IPS-18a (cell line): Measurements from ENCODE around the gene ATN1.

Experiments
- H3K27ac ChIP-seq: one replicate; pipeline ENCODE4 v1.5.1; 2013; ENCODE audit warnings: low read length
- H3K27me3 ChIP-seq: one replicate; pipeline ENCODE4 v1.6.1; 2013; ENCODE audit warnings: mild to moderate bottlenecking, low read length; ENCODE audit not compliant: control insufficient read depth, insufficient read depth
- H3K36me3 ChIP-seq: one replicate; pipeline ENCODE4 v1.6.1; 2013; ENCODE audit warnings: low read depth, low read length; ENCODE audit not compliant: control insufficient read depth
- H3K4me1 ChIP-seq: one replicate; pipeline ENCODE4 v1.6.1; 2013; ENCODE audit warnings: low read depth, low read length; ENCODE audit not compliant: control insufficient read depth
- H3K4me3 ChIP-seq: one replicate; pipeline ENCODE4 v1.5.1; 2013; ENCODE audit warnings: low read length
- H3K9ac ChIP-seq: one replicate; pipeline ENCODE4 v1.6.1; 2013; ENCODE audit warnings: mild to moderate bottlenecking, low read length, moderate library complexity
- H3K9me3 ChIP-seq: one replicate; pipeline ENCODE4 v1.6.1; 2013; ENCODE audit warnings: low read depth, low read length; ENCODE audit not compliant: control insufficient read depth

Gene ATN1

DNA sequence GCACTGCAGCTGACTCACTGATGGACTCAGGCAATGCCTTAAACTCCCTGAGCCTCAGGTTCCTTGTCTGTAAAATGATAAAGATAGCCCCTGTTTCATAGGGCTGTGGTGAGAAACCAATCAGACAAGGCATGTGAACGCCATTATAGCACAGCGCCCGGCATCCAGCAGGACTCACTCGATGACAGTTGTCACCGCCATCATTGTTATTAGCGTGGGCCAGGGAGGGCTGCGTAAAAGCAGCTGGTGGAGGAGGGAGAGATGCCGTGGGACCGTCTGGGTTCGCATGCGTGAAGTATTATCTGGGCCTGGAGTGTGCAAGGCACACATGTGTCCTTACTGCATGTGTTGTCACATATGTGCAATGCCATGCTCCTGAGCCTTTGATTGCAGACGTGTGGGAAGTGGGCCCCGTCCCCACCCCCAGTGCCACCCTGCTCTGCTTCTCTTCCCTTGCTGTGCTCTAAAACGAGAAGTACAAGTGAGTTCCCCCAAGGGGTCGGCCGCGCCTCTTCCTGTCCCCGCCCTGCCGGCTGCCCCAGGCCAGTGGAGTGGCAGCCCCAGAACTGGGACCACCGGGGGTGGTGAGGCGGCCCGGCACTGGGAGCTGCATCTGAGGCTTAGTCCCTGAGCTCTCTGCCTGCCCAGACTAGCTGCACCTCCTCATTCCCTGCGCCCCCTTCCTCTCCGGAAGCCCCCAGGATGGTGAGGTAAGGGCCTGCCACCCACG, 23.2 kb downstream of the ATN1 start, which contains the start of gene PTPN6:
Gene PTPN6 (plus strand): TSS at position 546 of the 730 bp plus-strand sequence. CDS start 157 bp downstream, at position 703.
- Histone ChIP-seq H3K27ac (no peak within 1 kb of the TSS), H3K4me3 (no peak within 1 kb of the TSS), H3K36me3 (no peaks in the 10 kb centered on the region), H3K9me3 (no peaks in the 10 kb centered on the region), H3K9ac (peak within 1 kb of the TSS; percentile 12), H3K27me3 (no peaks in the 10 kb centered on the region), H3K4me1 (peaks cover 2% of the 10 kb centered on the region)

- Histone ChIP-seq H3K27ac (no peak overlapping the region), H3K9me3 (no peaks in the 10 kb centered on the region), H3K9ac (peak overlapping the region; percentile 12), H3K4me3 (no peak overlapping the region), H3K36me3 (no peaks in the 10 kb centered on the region), H3K27me3 (no peaks in the 10 kb centered on the region), H3K4me1 (no peaks in the 10 kb centered on the region)
These were observed 23.9 kb downstream of the ATN1 start for GRCh38 chr12:6951551-6952120.

- H3K27ac ChIP-seq: no peak overlapping the region
- H3K36me3 ChIP-seq: no peaks in the 10 kb centered on the region
- no peak overlapping the region for H3K4me3 ChIP-seq
- no peaks in the 10 kb centered on the region for H3K4me1 ChIP-seq
- peak overlapping the region; percentile 12 for H3K9ac ChIP-seq
- H3K27me3 ChIP-seq: no peaks in the 10 kb centered on the region
- no peaks in the 10 kb centered on the region for H3K9me3 ChIP-seq
These were observed 24.5 kb downstream of the ATN1 start for GRCh38 chr12:6952121-6952862.

DNA sequence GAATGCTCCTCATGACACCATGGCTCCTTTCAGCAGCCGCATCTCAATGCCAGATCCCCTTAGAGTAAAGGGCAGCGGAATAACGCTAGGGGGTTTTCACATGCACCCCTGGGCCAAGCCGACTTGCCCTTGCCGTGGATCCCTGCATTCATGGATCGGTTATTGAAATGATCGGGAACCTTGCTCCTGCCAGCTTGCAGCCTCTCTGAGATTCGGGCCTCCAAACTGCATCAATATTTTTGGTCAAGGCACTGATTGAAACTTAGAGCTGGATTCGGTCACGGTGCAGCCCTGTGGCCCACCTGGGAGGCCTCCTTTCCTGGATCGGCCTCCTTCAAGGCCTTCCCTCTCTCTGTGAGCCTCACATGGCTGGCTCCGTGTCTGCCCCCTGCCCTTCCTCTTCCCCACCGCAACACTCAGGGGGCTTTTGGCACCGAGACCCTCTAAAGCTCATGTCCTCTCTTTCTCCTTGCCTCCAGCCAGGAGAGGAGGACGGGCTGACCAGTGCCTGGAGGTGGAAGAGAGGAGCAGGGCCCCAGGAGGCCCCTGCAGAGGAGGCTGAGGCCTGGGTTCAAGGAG, 25.2 kb downstream of the ATN1 start:
- H3K4me3 ChIP-seq: no peak overlapping the region
- H3K9me3 ChIP-seq: no peaks in the 10 kb centered on the region
- no peak overlapping the region for H3K9ac ChIP-seq
- no peaks in the 10 kb centered on the region for H3K27me3 ChIP-seq
- no peak overlapping the region for H3K27ac ChIP-seq
- H3K36me3 ChIP-seq: no peaks in the 10 kb centered on the region
- no peaks in the 10 kb centered on the region for H3K4me1 ChIP-seq

DNA sequence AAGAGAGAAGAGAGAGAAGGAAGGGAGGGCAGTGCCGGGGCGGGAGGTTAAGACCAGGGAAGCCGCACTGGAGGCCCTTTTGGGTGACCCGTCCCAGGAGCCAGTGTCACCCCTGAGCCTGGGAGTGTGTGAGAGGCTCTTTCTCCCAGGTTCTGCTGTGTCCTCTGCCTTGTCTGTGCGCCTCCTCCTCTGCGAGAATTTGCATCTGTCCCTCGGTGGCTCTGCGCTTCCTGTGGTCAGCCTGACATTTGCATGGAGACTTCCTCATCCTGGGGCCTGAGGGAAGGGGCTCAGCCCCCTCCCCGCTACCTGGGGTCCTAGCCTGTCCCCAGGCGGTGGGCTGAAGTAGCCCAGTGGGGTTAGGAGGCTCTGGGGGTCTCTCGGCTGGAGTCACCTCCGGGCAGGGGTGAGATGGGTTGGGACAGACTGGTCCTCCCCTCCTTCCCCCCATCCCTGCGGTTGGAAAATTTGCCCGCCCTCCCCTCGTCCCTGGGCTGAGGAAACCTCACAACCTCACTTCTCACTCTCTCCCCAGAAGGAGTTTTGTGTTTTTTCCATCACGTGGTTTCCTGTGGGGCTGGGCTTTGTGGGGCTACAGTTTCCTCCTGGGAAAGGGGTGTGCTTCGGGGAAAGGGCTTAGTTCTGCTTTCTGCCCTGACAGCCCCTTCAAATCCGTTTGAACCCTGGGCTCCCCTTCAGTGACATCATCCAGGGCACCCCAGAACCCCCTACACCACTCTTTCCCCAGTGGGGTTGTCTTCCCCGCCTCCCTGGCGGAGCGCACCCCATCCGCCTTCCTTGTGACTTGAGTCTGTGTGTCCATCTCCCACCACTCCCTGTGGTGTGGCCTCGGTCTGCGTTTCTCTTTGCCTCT, 25.9 kb downstream of the ATN1 start:
- Histone ChIP-seq H3K9me3 (no peaks in the 10 kb centered on the region), H3K27ac (no peak overlapping the region), H3K4me3 (no peak overlapping the region), H3K4me1 (no peaks in the 10 kb centered on the region), H3K27me3 (no peaks in the 10 kb centered on the region), H3K36me3 (no peaks in the 10 kb centered on the region), H3K9ac (no peak overlapping the region)

- Histone ChIP-seq H3K9ac (no peak overlapping the region), H3K27ac (no peak overlapping the region), H3K9me3 (no peaks in the 10 kb centered on the region), H3K4me1 (no peaks in the 10 kb centered on the region), H3K4me3 (no peak overlapping the region), H3K36me3 (no peaks in the 10 kb centered on the region), H3K27me3 (no peaks in the 10 kb centered on the region)
These were observed 26.8 kb downstream of the ATN1 start for GRCh38 chr12:6954316-6955107.

DNA sequence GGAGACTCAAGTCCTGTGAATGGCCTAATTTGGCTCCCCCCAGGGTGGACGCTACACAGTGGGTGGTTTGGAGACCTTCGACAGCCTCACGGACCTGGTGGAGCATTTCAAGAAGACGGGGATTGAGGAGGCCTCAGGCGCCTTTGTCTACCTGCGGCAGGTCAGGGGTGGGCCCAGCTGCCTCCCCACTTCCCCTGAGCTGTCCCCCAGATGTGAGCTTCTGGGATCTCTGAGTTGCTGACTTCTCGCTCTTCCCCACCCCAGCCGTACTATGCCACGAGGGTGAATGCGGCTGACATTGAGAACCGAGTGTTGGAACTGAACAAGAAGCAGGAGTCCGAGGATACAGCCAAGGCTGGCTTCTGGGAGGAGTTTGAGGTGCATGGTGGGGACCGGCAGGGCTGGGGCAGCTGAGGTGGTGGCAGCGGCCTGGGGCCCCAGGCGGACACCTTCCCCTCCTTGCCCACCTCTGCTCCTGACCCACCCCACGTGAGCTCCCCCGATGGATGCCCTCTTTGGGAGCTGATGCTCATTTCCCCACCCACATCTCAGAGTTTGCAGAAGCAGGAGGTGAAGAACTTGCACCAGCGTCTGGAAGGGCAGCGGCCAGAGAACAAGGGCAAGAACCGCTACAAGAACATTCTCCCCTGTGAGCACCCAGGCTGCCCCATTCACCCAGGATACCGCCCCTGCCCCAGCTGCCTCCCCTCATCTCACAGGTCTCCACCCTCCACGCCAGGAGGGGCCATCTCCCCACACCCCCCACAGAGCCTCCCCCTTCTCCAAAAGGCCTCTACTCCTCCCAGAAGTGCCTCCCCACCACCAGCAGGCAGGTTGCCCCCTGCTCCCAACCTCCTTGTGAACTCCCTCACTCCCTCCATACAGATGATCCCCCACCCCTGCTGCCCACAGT, 27.6 kb downstream of the ATN1 start:
- Histone ChIP-seq H3K27ac (no peak overlapping the region), H3K4me1 (no peaks in the 10 kb centered on the region), H3K9ac (no peak overlapping the region), H3K36me3 (no peaks in the 10 kb centered on the region), H3K9me3 (no peaks in the 10 kb centered on the region), H3K4me3 (no peak overlapping the region), H3K27me3 (no peaks in the 10 kb centered on the region)

- Histone ChIP-seq H3K9me3 (no peaks in the 10 kb centered on the region), H3K4me3 (no peak overlapping the region), H3K36me3 (no peaks in the 10 kb centered on the region), H3K27ac (no peak overlapping the region), H3K9ac (no peak overlapping the region), H3K27me3 (no peaks in the 10 kb centered on the region), H3K4me1 (peaks cover 5% of the 10 kb centered on the region)
These were observed 28.4 kb downstream of the ATN1 start for GRCh38 chr12:6956021-6956727.

DNA sequence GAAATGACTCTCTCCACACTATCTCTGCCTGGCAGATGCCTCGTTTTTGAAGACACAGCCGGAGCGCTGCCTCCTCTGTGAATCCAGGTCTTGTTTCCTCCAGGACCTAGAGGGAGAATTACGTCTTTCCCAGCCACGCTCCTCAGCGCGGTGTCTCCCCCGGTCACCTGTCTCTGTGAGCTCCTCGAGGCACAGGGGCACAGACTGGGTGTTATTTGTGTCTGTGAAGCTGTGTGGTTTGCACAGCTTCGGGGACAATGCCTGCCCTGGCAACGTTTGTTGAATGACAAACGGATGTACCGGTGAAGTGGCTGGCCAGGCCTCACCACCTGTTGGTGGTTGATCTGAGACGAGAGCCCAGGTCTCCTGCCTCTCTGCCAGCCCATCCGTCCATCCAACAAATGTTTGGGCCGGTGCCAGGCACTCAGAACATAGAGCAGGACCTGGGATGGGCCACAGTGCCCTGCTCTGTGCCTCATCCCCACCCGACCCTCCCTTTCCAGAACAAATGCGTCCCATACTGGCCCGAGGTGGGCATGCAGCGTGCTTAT, 29.5 kb downstream of the ATN1 start:
- Histone ChIP-seq H3K27me3 (no peaks in the 10 kb centered on the region), H3K4me1 (peaks cover 14% of the 10 kb centered on the region), H3K36me3 (no peaks in the 10 kb centered on the region), H3K9ac (no peak overlapping the region), H3K9me3 (no peaks in the 10 kb centered on the region), H3K27ac (no peak overlapping the region), H3K4me3 (no peak overlapping the region)
